ENCODE data around the gene CRELD2. TPM values are rescaled to one million over a fixed set of nuclear protein-coding genes. Genes with fewer than 3 reads are reported as not detected.

Gene CRELD2
- total and polyA plus RNA-seq, 2 of the 8 experiments (the other 6 are each of a cell fraction or from before 2014, with no cell fraction given) = 24.5 to 36.6 TPM

GRCh38 chr22:49914256-49914655 is 4.2 kb upstream of the CRELD2 start:
- H2BK120ac ChIP-seq (replicated peaks; ENCODE audit: low read depth, low read length) = no peak overlapping the region
- no peak for DNase-seq (ENCODE audit: low read depth in 1 of 2, low spot score in 2 of 2)
- H3K56ac ChIP-seq (replicated peaks; ENCODE audit: insufficient read length, low read depth, low read length) = no peak overlapping the region
- H3K4me2 ChIP-seq (ENCODE audit: insufficient read depth in 1 of 2, low read depth in 2 of 2, low read length in 2 of 2) = no peak overlapping the region
- no peak overlapping the region for H3K4ac ChIP-seq (replicated peaks; ENCODE audit: insufficient read length, low read depth, low read length)
- no peak overlapping the region for H2AK5ac ChIP-seq (ENCODE audit: low read depth, low read length)
- H4K5ac ChIP-seq (ENCODE audit: insufficient read length, low read depth, low read length) = no peak overlapping the region
- H2BK15ac ChIP-seq (ENCODE audit: low read length) = no peak overlapping the region
- peaks cover 0 to 10% (median 1%) of the 10 kb centered on the region in 4 experiments; a peak in 5 of 7 replicates for H3K4me1 ChIP-seq (replicated peaks in 1 of 4; ENCODE audit: control insufficient read depth in 3 of 4, insufficient read depth in 4 of 4, low read length in 3 of 4)
- peaks cover 3% of the 10 kb centered on the region; the same call in 1 of the 2 replicates for H3K79me1 ChIP-seq (ENCODE audit: low read depth, low read length)
- no peak overlapping the region for H2BK5ac ChIP-seq (ENCODE audit: low read depth, low read length)
- POLR2A ChIA-PET (ENCODE audit: partially characterized antibody) = interaction anchor here (2.0 kb wide), 1 partner anchor 9 kb away, joined by 7 read pairs; no protein-coding TSS in a partner anchor
- no peak overlapping the region for H3K9ac ChIP-seq (replicated peaks in 1 of 4; ENCODE audit: extremely low read depth in 1 of 4, low read depth in 3 of 4, low read length in 3 of 4)
- H3K36me3 ChIP-seq (ENCODE audit: control insufficient read depth in 2 of 4, insufficient read depth in 4 of 4, low read length in 3 of 4) = peaks cover 0 to 3% (median 0%) of the 10 kb centered on the region in 4 experiments; a peak in 4 of 8 replicates
- H4K91ac ChIP-seq (replicated peaks; ENCODE audit: insufficient read length, low read length) = no peak overlapping the region
- H3K79me2 ChIP-seq (ENCODE audit: control insufficient read depth in 1 of 2, insufficient read depth in 2 of 2, low read length in 2 of 2) = peaks cover 0 to 8% of the 10 kb centered on the region in 2 experiments; a peak in 1 of 4 replicates
- H2BK12ac ChIP-seq (ENCODE audit: low read depth, low read length) = no peak overlapping the region
- 84% methylated on average over 8 of the region's 12 CpGs; no CpG with 5 or more reads in 1 of the 2 experiments for WGBS, 2 experiments (ENCODE audit: extremely low coverage in 1 of 2, insufficient coverage in 1 of 2, insufficient read length in 1 of 2, insufficient replicate concordance in 2 of 2, low coverage in 1 of 2, low lambda C conversion rate in 2 of 2, missing lambda C conversion rate in 1 of 2)
- H3K4me3 ChIP-seq (ENCODE audit: extremely low read depth in 1 of 4, insufficient read depth in 2 of 4, low read depth in 3 of 4, low read length in 4 of 4) = no peak overlapping the region
- no peak overlapping the region for H3K23ac ChIP-seq (ENCODE audit: insufficient read length)
- CTCF ChIA-PET (ENCODE audit: partially characterized antibody) = interaction anchor here (0.8 kb wide), 1 partner anchor 149 kb away, joined by 3 read pairs; no protein-coding TSS in a partner anchor
- H3K27me3 ChIP-seq (replicated peaks in 1 of 4; ENCODE audit: control insufficient read depth in 3 of 4, extremely low read depth in 1 of 4, insufficient read depth in 3 of 4, low read length in 3 of 4) = no peaks in the 10 kb centered on the region
- no peak for TF ChIP-seq NRF1 (IDR thresholded peaks at IDR 0.05; ENCODE audit: low read depth, low read length)
- TF ChIP-seq HDAC6 (IDR thresholded peaks at IDR 0.05; ENCODE audit: low read depth, low read length) = no peak
- TF ChIP-seq POLR2AphosphoS5 (IDR thresholded peaks at IDR 0.05; ENCODE audit: low read depth, low read length) = no peak
- TF ChIP-seq CHD1 (IDR thresholded peaks at IDR 0.05; ENCODE audit: low read depth, low read length) = no peak
- TF ChIP-seq ASH2L (IDR thresholded peaks at IDR 0.05; ENCODE audit: low read length) = no peak
- H3K27ac ChIP-seq (ENCODE audit: low read depth, low read length) = no peak overlapping the region
- no peak overlapping the region for H3K18ac ChIP-seq (ENCODE audit: extremely low read depth, low read length)
- no peak for FAIRE-seq
- no peak overlapping the region for H3K14ac ChIP-seq (ENCODE audit: insufficient read length)
- H3K9me3 ChIP-seq (ENCODE audit: insufficient read depth in 2 of 2, low read depth in 1 of 2, low read length in 1 of 2) = no peaks in the 10 kb centered on the region
- H2BK20ac ChIP-seq (ENCODE audit: low read length) = no peak overlapping the region
- no peak overlapping the region; the same call in 1 of the 2 replicates for H4K8ac ChIP-seq (ENCODE audit: extremely low read depth, insufficient read depth, low read length)
- H3K23me2 ChIP-seq (ENCODE audit: low read depth, low read length) = peaks cover 9% of the 10 kb centered on the region; the same call in 1 of the 2 replicates
- H4K20me1 ChIP-seq (replicated peaks in 1 of 2; ENCODE audit: control insufficient read depth in 1 of 2, insufficient read depth in 2 of 2, low read length in 2 of 2) = peaks cover 3 to 13% of the 10 kb centered on the region in 2 experiments
- H2AFZ ChIP-seq (ENCODE audit: low read length) = no peak overlapping the region
